HG02970 (cell line): ENCODE data around the gene OIP5.
A peak's percentile ranks its signal among the peaks of the same experiment; 100 is the strongest.
"Not testable (repeated sequence)": the region's sequence is repeated elsewhere in the genome, so short reads cannot be mapped to it uniquely, and the experiment has no call there.

Experiments used
- ATAC-seq: cut with Tn5 transposase; IDR thresholded peaks from one replicate; pipeline ENCODE4 v1.9.1; 2021; ENCODE audit warnings: mild to moderate bottlenecking, moderate library complexity, moderate number of reproducible peaks; ENCODE audit not compliant: unreplicated experiment, low FRiP score

Gene OIP5

GRCh38 chr15:41304149-41304770, 28.1 kb downstream of the OIP5 start:
- no peak for ATAC-seq

GRCh38 chr15:41301587-41301986, 30.8 kb downstream of the OIP5 start:
- no peak for ATAC-seq

- ATAC-seq: not testable (repeated sequence)
These were observed 31.3 kb downstream of the OIP5 start for GRCh38 chr15:41301139-41301538.

- ATAC-seq: no peak
These were observed 39.9 kb downstream of the OIP5 start for GRCh38 chr15:41292521-41292920.

- ATAC-seq: peak; percentile 51
These were observed 41.2 kb downstream of the OIP5 start for GRCh38 chr15:41291065-41291631.

GRCh38 chr15:41289953-41290352, 42.4 kb downstream of the OIP5 start:
- no peak for ATAC-seq

GRCh38 chr15:41288464-41288863, 43.9 kb downstream of the OIP5 start:
- ATAC-seq: no peak

- no peak for ATAC-seq
These were observed 45.6 kb downstream of the OIP5 start for GRCh38 chr15:41286665-41287333.

- no peak for ATAC-seq
These were observed 47.1 kb downstream of the OIP5 start for GRCh38 chr15:41285285-41285684.

- ATAC-seq: no peak
These were observed 47.8 kb downstream of the OIP5 start for GRCh38 chr15:41284427-41285177.

GRCh38 chr15:41283653-41284426, 48.6 kb downstream of the OIP5 start:
- peak; percentile 95 for ATAC-seq

- ATAC-seq: not testable (repeated sequence)
These were observed 49.3 kb downstream of the OIP5 start for GRCh38 chr15:41282980-41283652.

- not testable (repeated sequence) for ATAC-seq
These were observed 50.0 kb downstream of the OIP5 start for GRCh38 chr15:41282436-41282835.

- ATAC-seq: no peak
These were observed 51.2 kb downstream of the OIP5 start for GRCh38 chr15:41281236-41281635.

- ATAC-seq: no peak
These were observed 52.7 kb downstream of the OIP5 start for GRCh38 chr15:41279535-41280283.

GRCh38 chr15:41278319-41278718, 54.1 kb downstream of the OIP5 start:
- no peak for ATAC-seq

GRCh38 chr15:41276831-41277230, 55.6 kb downstream of the OIP5 start:
- no peak for ATAC-seq

- ATAC-seq: no peak
These were observed 62.5 kb downstream of the OIP5 start for GRCh38 chr15:41269887-41270286.

GRCh38 chr15:41263891-41264351, 68.5 kb downstream of the OIP5 start:
- no peak for ATAC-seq
